ENCODE results near the gene SPRR3.

Gene SPRR3

DNA sequence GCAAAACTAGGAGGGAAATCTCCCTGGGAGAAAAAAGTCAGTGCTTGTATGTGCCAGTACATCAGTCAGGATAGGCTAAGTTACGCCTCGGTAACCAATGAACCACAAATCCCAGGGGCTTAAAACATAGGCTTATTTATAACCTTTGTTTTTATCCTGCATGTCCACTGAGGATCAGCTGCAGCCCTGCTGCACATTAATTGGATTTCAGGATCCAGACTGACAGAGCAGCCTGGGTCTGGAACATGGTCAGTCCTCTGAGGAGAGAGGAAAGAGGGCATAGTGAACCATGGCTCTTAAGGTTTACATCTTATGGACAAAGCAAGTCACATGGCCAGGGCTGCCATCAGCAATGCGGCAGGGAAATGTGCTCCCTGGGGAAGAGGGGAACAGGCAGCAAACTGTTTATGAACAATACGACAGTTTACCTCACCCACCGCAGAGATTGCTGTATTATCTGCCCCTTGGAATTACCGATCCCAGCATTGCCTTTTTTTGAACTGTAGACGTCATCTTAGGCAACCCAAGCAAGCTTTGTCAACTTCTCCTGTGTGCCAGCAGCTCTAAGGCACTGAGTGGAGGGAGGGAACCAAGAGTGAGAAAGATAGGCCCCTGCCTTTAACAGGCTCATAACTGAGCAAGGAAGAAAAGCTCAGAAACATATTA lies 40.2 kb upstream of the SPRR3 start:
- ChIA-PET CTCF (no interaction called here), POLR2A (no interaction called here)
- Histone ChIP-seq H3K27ac (ENCODE audit: insufficient read depth in 1 of 2, low read depth in 1 of 2, low read length in 2 of 2, poor library complexity in 1 of 2, severe bottlenecking in 2 of 2) (no peak overlapping the region), H3K9me3 (ENCODE audit: control extremely low read depth in 1 of 5, control insufficient read depth in 4 of 5, insufficient read depth in 2 of 5, low read depth in 1 of 5, low read length in 4 of 5) (peaks cover 0 to 1% (median 0%) of the 10 kb centered on the region in 5 experiments), H3K4me1 (ENCODE audit: control extremely low read depth in 1 of 4, control insufficient read depth in 4 of 4, insufficient read depth in 4 of 4, low read length in 3 of 4) (no peaks in the 10 kb centered on the region), H3K4me3 (ENCODE audit: control insufficient read depth in 1 of 7, extremely low read depth in 1 of 7, insufficient read depth in 4 of 7, low read depth in 2 of 7, low read length in 6 of 7) (no peak overlapping the region), H3K36me3 (ENCODE audit: control insufficient read depth in 4 of 4, insufficient read depth in 4 of 4, low read length in 3 of 4) (no peaks in the 10 kb centered on the region), H3K27me3 (replicated peaks in 2 of 5; ENCODE audit: control insufficient read depth in 4 of 5, insufficient read depth in 5 of 5, low read length in 4 of 5) (peaks cover 0 to 11% (median 2%) of the 10 kb centered on the region in 5 experiments)
- 93% methylated on average over 7 of the region's 7 CpGs for WGBS (ENCODE audit: insufficient coverage)
- peak in 2 of 3 donors; percentile 3 to 5 for DNase-seq

DNA sequence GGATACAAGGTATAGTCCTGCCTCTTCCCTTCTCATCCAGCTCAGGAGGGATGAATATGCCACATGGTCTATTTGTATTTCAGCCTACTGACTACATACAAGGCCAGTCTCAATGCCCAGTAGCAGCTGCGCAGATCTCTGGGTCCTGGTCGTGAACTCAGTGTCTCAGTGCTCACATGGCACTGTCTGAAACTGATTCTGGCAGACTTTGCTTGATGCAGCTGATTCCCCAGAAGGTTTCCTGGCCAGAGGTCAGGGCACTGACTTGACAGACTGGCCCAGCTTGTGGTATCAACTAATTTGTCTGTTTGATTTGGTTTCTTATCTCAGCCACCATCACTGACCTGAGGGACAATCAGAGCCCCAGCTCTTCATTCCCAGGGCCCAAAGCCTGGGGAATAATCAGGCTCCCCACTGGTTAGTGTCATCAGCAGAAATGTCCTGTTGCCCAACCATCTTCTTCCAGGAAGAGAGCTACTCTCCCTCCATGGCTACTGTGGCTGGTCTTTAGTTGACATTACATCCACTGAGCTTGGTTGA lies 38.6 kb upstream of the SPRR3 start:
- Histone ChIP-seq H3K27ac (ENCODE audit: insufficient read depth in 1 of 2, low read depth in 1 of 2, low read length in 2 of 2, poor library complexity in 1 of 2, severe bottlenecking in 2 of 2) (no peak overlapping the region), H3K4me3 (ENCODE audit: control insufficient read depth in 1 of 7, extremely low read depth in 1 of 7, insufficient read depth in 4 of 7, low read depth in 2 of 7, low read length in 6 of 7) (no peak overlapping the region), H3K4me1 (ENCODE audit: control extremely low read depth in 1 of 4, control insufficient read depth in 4 of 4, insufficient read depth in 4 of 4, low read length in 3 of 4) (no peaks in the 10 kb centered on the region), H3K27me3 (replicated peaks in 2 of 5; ENCODE audit: control insufficient read depth in 4 of 5, insufficient read depth in 5 of 5, low read length in 4 of 5) (peaks cover 0 to 15% (median 2%) of the 10 kb centered on the region in 5 experiments), H3K36me3 (ENCODE audit: control insufficient read depth in 4 of 4, insufficient read depth in 4 of 4, low read length in 3 of 4) (no peaks in the 10 kb centered on the region), H3K9me3 (ENCODE audit: control extremely low read depth in 1 of 5, control insufficient read depth in 4 of 5, insufficient read depth in 2 of 5, low read depth in 1 of 5, low read length in 4 of 5) (no peaks in the 10 kb centered on the region)
- CTCF ChIA-PET, result interaction anchor here (0.9 kb wide), 1 partner anchor 10 kb away, joined by 3 read pairs; no protein-coding TSS in a partner anchor
- POLR2A ChIA-PET, result no interaction called here
- DNase-seq, result no peak
- WGBS (ENCODE audit: insufficient coverage), result 94% methylated on average over 2 of the region's 2 CpGs

DNA sequence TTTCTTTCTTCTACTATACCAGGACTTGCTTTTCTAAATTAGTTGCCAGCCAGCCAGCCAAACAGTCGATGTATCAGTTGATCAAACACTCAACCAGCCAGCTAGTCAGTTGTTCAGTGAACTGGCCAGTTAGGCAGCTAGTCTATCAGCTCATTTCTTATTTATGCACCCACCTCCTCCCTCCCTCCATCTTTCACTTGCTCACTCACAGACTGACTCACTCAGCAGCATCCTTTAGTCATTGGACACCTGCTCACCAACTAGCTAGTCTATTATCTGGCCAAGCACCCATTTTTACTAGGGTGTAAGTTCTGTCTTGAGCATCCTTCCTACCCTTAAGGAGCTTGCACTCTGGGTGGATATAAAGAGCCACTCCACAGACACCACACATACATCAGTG lies 37.0 kb upstream of the SPRR3 start:
- WGBS (ENCODE audit: insufficient coverage), result 67% methylated on average over 1 of the region's 1 CpG
- POLR2A ChIA-PET, result no interaction called here
- H3K4me1 ChIP-seq (ENCODE audit: control extremely low read depth in 1 of 4, control insufficient read depth in 4 of 4, insufficient read depth in 4 of 4, low read length in 3 of 4), result no peaks in the 10 kb centered on the region
- no peak overlapping the region for H3K27ac ChIP-seq (ENCODE audit: insufficient read depth in 1 of 2, low read depth in 1 of 2, low read length in 2 of 2, poor library complexity in 1 of 2, severe bottlenecking in 2 of 2)
- H3K9me3 ChIP-seq (ENCODE audit: control extremely low read depth in 1 of 5, control insufficient read depth in 4 of 5, insufficient read depth in 2 of 5, low read depth in 1 of 5, low read length in 4 of 5), result no peaks in the 10 kb centered on the region
- no peaks in the 10 kb centered on the region for H3K36me3 ChIP-seq (ENCODE audit: control insufficient read depth in 4 of 4, insufficient read depth in 4 of 4, low read length in 3 of 4)
- H3K4me3 ChIP-seq (ENCODE audit: control insufficient read depth in 1 of 7, extremely low read depth in 1 of 7, insufficient read depth in 4 of 7, low read depth in 2 of 7, low read length in 6 of 7), result no peak overlapping the region
- CTCF ChIA-PET, result no interaction called here
- no peak for DNase-seq
- peaks cover 0 to 19% (median 2%) of the 10 kb centered on the region in 5 experiments for H3K27me3 ChIP-seq (replicated peaks in 2 of 5; ENCODE audit: control insufficient read depth in 4 of 5, insufficient read depth in 5 of 5, low read length in 4 of 5)

DNA sequence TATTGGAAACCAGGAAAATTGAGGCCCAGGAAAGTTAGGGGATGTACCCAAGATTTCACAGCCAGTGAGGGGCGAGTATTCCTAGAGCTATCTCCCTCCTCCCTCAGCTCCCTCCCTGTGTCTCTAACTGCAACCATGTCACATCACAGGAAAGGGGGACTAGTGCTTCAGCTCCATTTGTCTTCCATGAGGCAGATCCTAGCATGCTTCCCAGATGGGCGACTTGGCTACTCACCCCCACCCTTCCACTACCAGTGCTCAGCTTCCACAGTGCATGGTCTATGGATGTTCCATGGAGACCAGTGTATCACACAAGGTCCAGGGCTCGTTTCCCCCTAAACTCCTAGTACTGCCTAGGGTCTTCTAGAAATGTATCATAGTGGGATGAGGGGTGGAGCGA lies 35.7 kb upstream of the SPRR3 start:
- no peak for DNase-seq
- H3K27me3 ChIP-seq (replicated peaks in 2 of 5; ENCODE audit: control insufficient read depth in 4 of 5, insufficient read depth in 5 of 5, low read length in 4 of 5), result peaks cover 0 to 16% (median 2%) of the 10 kb centered on the region in 5 experiments
- H3K9me3 ChIP-seq (ENCODE audit: control extremely low read depth in 1 of 5, control insufficient read depth in 4 of 5, insufficient read depth in 2 of 5, low read depth in 1 of 5, low read length in 4 of 5), result no peaks in the 10 kb centered on the region
- ChIA-PET CTCF (no interaction called here), POLR2A (no interaction called here)
- no peak overlapping the region for H3K4me3 ChIP-seq (ENCODE audit: control insufficient read depth in 1 of 7, extremely low read depth in 1 of 7, insufficient read depth in 4 of 7, low read depth in 2 of 7, low read length in 6 of 7)
- no peaks in the 10 kb centered on the region for H3K4me1 ChIP-seq (ENCODE audit: control extremely low read depth in 1 of 4, control insufficient read depth in 4 of 4, insufficient read depth in 4 of 4, low read length in 3 of 4)
- WGBS (ENCODE audit: insufficient coverage), result 100% methylated on average over 2 of the region's 4 CpGs
- H3K36me3 ChIP-seq (ENCODE audit: control insufficient read depth in 4 of 4, insufficient read depth in 4 of 4, low read length in 3 of 4), result no peaks in the 10 kb centered on the region
- no peak overlapping the region for H3K27ac ChIP-seq (ENCODE audit: insufficient read depth in 1 of 2, low read depth in 1 of 2, low read length in 2 of 2, poor library complexity in 1 of 2, severe bottlenecking in 2 of 2)

DNA sequence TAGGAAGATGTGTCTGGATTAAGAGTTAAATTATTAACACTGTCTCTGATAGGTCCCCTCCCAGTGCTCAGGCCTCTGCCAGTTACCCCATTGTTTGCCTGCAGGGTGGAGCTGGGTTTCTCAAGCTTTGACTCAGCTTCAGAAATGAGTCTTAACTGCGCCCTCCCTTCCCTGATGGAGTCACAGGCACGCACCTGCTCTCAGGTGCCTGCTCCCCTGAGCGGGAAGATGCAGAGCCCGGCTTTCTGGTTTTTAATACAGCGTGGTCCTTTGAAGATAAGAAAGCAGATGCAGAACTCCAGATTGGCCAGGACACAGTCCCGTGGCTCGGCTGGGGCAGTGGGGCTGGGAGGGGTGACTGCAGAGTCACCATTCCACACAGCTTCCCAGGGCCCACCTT lies 34.3 kb upstream of the SPRR3 start:
- H3K36me3 ChIP-seq (ENCODE audit: control insufficient read depth in 4 of 4, insufficient read depth in 4 of 4, low read length in 3 of 4), result no peaks in the 10 kb centered on the region
- peaks cover 0 to 16% (median 0%) of the 10 kb centered on the region in 5 experiments for H3K27me3 ChIP-seq (replicated peaks in 2 of 5; ENCODE audit: control insufficient read depth in 4 of 5, insufficient read depth in 5 of 5, low read length in 4 of 5)
- POLR2A ChIA-PET, result no interaction called here
- no peaks in the 10 kb centered on the region for H3K4me1 ChIP-seq (ENCODE audit: control extremely low read depth in 1 of 4, control insufficient read depth in 4 of 4, insufficient read depth in 4 of 4, low read length in 3 of 4)
- no peak overlapping the region for H3K27ac ChIP-seq (ENCODE audit: insufficient read depth in 1 of 2, low read depth in 1 of 2, low read length in 2 of 2, poor library complexity in 1 of 2, severe bottlenecking in 2 of 2)
- WGBS (ENCODE audit: insufficient coverage), result 94% methylated on average over 5 of the region's 7 CpGs
- no peak overlapping the region for H3K4me3 ChIP-seq (ENCODE audit: control insufficient read depth in 1 of 7, extremely low read depth in 1 of 7, insufficient read depth in 4 of 7, low read depth in 2 of 7, low read length in 6 of 7)
- CTCF ChIA-PET, result no interaction called here
- H3K9me3 ChIP-seq (ENCODE audit: control extremely low read depth in 1 of 5, control insufficient read depth in 4 of 5, insufficient read depth in 2 of 5, low read depth in 1 of 5, low read length in 4 of 5), result no peaks in the 10 kb centered on the region
- no peak for DNase-seq

DNA sequence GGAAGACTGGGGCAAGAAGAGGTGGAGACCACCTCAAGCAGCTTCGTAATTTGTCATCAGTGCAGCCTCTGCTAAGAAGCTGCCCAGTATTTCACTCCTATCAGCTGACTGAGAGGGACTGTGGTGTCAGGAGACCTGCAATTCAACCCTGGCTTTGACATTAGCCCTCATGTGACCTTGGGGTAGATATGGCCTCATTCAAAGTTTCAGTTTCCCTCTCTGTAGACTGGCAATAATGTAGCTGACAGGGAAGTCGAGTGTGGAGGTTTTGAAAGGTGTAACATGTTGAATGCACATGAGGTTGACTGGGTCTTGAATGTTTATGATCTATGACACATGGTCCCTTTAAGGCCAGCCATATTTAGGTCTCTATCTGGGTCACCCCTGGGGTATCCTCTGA lies 33.3 kb upstream of the SPRR3 start:
- H3K4me3 ChIP-seq (ENCODE audit: control insufficient read depth in 1 of 7, extremely low read depth in 1 of 7, insufficient read depth in 4 of 7, low read depth in 2 of 7, low read length in 6 of 7), result no peak overlapping the region
- CTCF ChIA-PET, result no interaction called here
- no peak overlapping the region for H3K27ac ChIP-seq (ENCODE audit: insufficient read depth in 1 of 2, low read depth in 1 of 2, low read length in 2 of 2, poor library complexity in 1 of 2, severe bottlenecking in 2 of 2)
- no peaks in the 10 kb centered on the region for H3K9me3 ChIP-seq (ENCODE audit: control extremely low read depth in 1 of 5, control insufficient read depth in 4 of 5, insufficient read depth in 2 of 5, low read depth in 1 of 5, low read length in 4 of 5)
- H3K4me1 ChIP-seq (ENCODE audit: control extremely low read depth in 1 of 4, control insufficient read depth in 4 of 4, insufficient read depth in 4 of 4, low read length in 3 of 4), result no peaks in the 10 kb centered on the region
- WGBS (ENCODE audit: insufficient coverage), result 100% methylated on average over 1 of the region's 2 CpGs
- no peaks in the 10 kb centered on the region for H3K36me3 ChIP-seq (ENCODE audit: control insufficient read depth in 4 of 4, insufficient read depth in 4 of 4, low read length in 3 of 4)
- no peak for DNase-seq
- POLR2A ChIA-PET, result no interaction called here
- H3K27me3 ChIP-seq (replicated peaks in 2 of 5; ENCODE audit: control insufficient read depth in 4 of 5, insufficient read depth in 5 of 5, low read length in 4 of 5), result peaks cover 0 to 16% (median 0%) of the 10 kb centered on the region in 5 experiments

DNA sequence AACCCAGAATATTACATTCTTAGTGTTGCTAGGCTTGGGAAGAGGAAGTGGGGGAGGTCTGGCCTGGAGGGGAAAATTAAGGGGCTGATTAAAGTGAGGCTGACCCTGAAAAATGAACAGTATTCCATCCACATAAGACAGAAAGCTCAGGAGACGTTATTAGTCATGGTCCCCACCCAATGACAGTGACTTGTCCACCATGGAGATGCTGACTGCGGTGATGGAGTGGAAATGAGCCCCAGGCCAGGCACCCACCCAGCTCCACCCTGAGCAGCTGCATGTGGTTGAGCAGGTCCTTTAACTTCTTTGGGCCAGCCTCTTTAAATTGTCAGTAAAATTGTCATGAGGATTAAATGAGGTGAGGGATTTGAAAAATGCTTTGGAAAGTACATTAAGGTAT lies 32.5 kb upstream of the SPRR3 start:
- 100% methylated on average over 2 of the region's 2 CpGs for WGBS (ENCODE audit: insufficient coverage)
- no peaks in the 10 kb centered on the region for H3K36me3 ChIP-seq (ENCODE audit: control insufficient read depth in 4 of 4, insufficient read depth in 4 of 4, low read length in 3 of 4)
- POLR2A ChIA-PET, result no interaction called here
- CTCF ChIA-PET, result interaction anchor here (0.5 kb wide), 1 partner anchor 18 kb away, joined by 3 read pairs; no protein-coding TSS in a partner anchor
- no peak overlapping the region for H3K4me3 ChIP-seq (ENCODE audit: control insufficient read depth in 1 of 7, extremely low read depth in 1 of 7, insufficient read depth in 4 of 7, low read depth in 2 of 7, low read length in 6 of 7)
- H3K9me3 ChIP-seq (ENCODE audit: control extremely low read depth in 1 of 5, control insufficient read depth in 4 of 5, insufficient read depth in 2 of 5, low read depth in 1 of 5, low read length in 4 of 5), result no peaks in the 10 kb centered on the region
- DNase-seq, result no peak
- H3K4me1 ChIP-seq (ENCODE audit: control extremely low read depth in 1 of 4, control insufficient read depth in 4 of 4, insufficient read depth in 4 of 4, low read length in 3 of 4), result no peaks in the 10 kb centered on the region
- no peak overlapping the region for H3K27ac ChIP-seq (ENCODE audit: insufficient read depth in 1 of 2, low read depth in 1 of 2, low read length in 2 of 2, poor library complexity in 1 of 2, severe bottlenecking in 2 of 2)
- H3K27me3 ChIP-seq (replicated peaks in 2 of 5; ENCODE audit: control insufficient read depth in 4 of 5, insufficient read depth in 5 of 5, low read length in 4 of 5), result peaks cover 0 to 16% (median 0%) of the 10 kb centered on the region in 5 experiments

Measured in common myeloid progenitor, CD34-positive (primary cell).